ENCODE data around the gene AGPAT4.
"Not testable (repeated sequence)": the region's sequence is repeated elsewhere in the genome, so short reads cannot be mapped to it uniquely, and the experiment has no call there.

The AGPAT4 gene

DNA sequence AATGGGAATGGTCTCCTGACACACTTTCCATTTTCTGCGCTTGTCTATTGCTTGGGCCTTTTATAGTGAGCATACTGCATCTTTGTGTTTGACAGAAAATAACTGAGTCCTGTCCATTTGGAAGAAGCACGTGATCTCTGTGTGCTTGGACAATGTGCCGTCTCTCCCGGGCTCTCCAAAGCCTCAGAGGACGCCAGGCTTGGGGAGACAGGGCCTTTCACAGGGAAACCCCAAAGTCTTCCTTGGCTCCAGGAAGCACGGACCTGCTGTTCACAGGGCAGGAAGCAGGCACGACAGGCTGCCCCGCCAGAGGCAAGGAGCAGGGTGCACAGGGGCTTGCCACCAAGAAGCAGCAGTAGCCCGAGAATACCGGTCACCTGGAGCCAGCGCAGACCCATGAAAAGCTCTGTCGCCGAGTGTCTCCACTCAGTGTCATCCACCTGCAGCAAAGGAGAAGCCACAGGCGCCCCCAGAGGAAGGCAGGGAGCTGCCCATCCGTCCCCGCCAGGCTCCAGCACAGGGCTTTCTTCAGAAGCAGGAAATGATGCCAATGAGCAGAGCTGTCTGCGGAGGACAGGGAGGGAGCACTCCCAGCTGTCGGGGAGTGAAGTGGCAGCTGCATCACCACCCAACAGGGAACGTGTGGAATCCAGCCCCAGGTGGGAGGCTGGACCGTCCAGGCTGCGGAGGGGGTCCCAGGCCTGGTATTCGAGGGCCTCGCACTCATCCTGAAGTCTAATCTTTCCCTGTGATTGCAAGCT is 135.1 kb downstream of the AGPAT4 start:
- DNase-seq, result no peak

DNA sequence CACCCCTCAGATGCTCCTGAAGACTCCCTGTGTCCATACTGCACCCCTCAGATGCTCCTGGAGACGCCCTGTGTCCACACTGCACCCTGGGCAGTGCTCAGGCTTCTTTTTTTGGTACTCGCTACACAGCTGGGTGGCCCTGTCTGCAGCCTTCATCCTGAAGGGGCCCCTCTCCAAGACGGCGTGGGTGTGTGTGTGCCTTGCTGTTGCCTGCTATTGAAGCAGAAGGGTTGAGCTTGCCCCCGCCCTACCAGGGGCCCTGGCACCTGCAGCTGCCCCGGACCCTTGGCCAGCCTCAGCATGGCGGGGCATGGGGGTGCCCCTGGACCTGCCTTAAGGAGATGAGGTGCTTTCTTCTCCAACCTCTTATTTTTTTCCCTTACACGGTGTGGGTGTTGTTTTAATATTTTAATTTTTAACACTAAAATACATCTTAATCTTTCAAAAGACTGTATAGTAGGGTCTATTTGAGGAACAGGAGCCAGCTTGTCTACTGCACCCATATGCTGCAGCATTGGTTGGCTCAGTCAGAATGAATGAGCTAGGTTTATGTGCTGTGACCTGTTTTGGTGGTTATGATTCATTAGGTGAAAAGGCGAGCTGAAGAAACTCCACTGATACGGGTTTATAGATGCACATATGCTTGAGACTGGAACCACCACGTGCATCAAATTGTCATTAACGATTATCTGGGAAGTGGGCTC is 135.9 kb downstream of the AGPAT4 start:
- DNase-seq, result no peak

DNA sequence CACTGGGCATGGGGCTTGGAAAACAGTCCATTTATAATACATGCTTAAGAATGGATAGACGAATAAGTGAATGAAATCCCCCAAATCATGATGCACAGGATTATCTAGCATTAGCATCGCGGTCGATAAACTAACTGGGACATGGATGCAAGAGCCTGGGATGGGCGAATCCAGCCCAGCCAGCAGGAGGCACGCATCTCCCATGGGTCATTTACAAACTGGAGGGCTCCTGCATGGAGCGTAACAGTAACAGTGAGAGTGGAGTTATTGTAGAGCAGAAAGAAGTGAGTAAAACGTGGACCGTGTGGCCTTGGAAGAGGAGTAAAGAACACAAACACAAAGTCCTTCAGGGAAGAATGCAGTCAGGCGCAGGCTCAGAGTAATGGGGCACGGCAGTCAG is 136.5 kb downstream of the AGPAT4 start:
- DNase-seq, result no peak

DNA sequence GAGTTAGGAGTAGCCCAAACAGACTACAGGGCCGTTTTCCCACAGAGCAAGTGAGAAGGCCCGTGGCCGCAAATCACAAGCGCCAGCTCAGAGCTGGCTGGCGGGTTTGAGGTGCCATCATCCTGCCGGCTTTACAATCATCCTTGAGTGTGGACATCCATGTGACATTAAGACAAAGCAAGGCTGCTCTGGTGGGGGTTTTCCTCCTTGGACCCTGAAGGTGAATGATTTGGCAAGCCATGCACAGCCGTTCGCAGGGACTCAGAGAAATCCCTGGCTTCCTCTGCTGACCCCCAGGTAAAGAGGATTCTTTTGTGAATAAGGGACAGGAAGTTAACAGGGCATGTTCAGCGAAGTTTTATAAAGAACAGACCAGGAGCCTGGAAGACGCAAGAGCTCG is 137.2 kb downstream of the AGPAT4 start:
- DNase-seq, result no peak

DNA sequence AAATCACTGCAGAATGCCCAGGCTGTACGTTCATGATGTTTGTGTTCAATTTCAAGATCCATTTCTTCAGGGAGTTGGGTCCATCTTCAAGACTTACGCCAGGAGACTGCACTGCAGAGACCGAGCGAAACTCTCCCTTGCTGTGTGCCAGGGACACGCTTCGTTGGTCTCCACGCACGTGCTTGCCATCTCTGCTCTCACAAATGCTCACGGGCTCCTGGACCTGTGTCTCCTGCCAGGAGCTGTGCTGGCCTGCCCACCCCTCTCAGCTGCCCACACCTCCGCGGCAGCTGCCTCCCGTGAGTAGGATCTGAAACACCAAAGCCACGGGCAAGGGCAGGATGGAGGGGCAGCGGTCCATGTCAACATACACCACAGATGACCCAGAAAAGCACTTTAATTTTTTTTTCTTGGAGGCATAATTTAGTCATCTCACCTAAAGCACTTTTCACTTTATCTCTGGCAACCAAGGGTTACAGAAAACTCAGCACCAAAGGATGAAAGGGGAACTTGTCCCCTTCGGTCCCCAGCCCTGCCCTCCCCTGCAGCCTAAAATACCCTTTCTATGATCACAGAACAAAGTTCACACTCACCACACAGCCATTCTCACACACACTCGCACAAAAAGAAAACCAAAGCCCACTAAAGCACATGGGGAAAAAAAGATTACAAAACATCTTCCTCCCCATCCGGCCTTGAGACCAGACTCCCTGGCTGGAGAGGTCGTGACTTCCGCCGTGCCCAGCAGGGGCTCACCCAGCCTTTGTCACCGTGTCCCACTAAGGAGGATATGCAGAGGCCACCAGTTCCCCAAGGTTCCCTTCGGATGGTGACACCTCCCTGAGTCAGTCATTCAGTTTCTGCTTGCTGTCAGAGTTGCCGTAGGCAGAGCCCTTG is 137.9 kb downstream of the AGPAT4 start:
- no peak for DNase-seq

DNA sequence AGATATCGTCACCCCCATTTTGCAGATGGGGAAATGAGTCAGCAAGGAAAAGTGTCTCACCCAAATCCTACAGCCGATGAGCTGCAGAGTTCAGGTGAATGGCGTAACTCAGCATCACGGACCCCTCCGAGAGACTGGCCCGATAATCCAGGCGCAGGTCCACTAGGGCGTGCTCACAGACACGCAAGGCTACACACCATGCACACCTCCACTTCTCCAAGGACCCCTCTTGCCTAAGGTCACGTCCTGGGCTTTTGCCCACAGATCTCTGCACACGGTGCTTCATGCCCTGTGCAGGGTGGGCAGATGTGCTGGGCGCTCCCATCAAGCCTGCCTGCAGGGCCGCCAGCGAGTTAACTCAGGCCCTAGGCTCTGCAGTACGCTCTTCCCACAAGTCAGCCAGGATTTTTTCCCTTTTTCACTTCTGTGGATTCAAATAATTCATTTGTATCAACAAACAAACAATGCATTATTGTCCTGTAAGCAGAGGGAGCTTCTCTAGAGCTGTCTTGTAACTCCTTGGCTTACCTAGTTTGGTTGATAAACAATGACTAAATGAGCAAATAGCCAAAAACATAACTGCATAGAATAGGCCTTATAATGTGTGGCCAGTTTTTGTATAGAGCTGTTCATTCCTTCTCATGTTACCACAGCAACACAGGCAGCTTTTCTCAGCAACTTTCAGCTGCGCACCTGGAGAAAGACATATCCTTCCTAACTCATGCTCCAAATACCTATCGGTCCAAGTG is 139.1 kb downstream of the AGPAT4 start:
- DNase-seq, result no peak

DNA sequence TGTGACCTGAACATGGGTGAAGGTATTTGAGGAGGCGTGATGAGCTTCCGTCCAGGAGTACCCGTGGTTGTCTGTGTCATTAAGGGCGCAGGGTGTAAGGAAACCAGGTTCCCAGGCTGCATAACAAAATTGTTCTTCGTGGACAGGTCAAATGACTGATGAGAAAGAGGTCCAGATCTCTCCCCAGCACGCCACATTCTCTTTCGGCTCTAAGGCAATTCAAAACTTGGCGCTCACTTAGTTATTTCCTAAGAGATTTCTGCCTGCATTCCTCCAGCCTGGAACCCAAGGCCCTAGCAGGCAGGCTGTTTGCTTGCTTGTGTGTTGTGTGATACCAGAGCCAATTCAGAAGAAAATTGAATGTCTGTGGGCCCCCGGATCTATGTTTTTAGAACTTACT is 139.9 kb downstream of the AGPAT4 start:
- no peak for DNase-seq

DNA sequence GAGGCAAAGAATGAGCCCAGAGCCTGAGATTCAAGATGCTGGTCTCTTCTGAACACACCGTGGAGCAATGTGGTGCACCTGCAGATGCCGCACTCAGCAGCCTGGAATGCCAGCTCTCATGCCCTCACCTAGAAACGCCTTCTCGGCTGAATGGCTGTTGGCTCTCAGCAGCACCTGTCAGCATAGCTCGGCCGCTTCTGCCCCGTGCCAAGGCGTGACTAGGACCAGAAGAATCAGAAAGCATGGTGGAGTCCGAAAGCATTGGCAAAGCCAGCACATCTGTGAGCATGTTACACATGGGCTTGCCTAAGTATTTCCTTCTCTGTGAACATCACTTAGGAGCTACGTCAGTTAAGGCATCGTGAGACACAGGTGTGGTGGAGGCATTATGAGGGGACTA is 141.5 kb downstream of the AGPAT4 start:
- no peak for DNase-seq

DNA sequence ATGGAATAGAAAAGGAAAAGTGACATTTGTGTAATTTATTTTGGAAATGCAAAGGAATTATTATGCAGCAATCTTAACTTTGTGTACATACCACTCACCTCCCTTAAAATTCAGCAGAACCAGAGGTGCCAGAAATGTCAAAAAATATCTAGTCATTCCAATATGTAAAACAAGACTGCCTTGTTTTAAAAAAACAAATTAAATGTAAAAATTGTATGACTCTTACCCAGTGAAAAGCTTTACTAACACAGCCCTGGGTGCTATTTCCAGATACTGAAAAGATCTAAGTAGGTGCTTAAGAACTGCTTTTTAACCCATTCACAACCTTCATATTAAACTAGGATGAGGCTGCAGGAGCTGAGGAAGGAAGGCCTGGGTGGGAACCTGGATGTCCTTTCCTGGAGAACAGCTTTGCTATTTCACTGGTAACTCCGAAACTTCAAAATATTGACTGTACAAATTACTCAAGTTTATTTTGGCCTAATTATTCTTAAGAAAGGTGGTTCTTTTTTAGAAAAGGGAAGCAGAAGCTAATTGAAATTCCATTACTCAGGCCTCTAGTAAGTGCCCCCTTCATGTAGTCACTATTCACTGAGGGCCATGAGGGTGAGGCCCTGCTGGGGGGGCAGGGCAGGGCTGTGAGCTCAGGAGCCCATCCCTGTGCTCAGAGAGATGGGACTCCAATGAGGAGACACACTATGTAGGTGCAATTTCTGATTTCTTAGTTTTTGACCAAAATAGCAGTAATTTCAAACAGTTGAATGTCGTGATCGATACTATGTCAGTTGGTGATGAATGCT is 142.7 kb downstream of the AGPAT4 start:
- DNase-seq, result no peak

DNA sequence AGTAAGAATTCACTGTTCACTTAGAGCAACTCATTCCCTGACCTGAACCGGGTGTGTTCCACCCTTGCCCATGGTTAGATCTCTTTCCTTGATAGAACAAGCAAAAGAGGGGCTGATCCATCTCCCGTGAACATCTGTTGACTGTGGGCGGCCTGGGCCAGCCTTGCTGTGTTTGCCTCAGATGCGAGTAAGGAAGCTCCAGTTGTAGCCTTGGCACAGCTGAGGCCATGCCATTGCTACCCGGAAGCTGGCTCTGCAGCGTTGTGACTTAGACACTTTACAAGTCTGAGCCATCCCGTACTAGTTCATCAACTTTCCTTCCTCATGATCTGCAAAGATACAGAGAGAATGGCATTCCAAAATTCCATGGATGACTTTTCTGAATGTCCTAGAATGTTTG is 143.3 kb downstream of the AGPAT4 start:
- no peak for DNase-seq

DNA sequence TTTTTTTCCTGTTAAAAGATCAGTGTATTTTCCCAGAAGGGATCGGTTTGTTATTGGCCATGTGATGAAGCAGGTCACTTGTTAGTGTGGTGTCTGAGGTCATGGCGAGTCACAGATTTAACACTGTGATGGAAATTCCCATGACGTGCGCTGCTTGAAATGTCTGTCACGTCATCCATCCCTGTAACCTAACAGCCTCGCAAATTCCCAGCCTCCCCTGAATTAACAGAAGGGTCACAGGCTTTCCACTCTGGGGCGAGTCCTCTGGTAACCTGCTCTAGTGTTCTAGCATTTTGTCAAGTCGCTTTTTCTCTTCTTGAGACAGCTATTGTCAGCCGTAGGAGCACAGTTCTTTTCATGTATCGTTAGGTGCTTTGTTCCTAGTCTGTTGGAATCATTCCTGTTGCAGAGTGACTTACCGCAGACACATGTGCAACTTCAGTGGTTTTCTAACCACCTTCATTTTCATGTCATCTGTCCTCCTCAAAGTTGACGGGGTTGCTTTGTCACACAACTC is 145.1 kb downstream of the AGPAT4 start:
- DNase-seq, result no peak

DNA sequence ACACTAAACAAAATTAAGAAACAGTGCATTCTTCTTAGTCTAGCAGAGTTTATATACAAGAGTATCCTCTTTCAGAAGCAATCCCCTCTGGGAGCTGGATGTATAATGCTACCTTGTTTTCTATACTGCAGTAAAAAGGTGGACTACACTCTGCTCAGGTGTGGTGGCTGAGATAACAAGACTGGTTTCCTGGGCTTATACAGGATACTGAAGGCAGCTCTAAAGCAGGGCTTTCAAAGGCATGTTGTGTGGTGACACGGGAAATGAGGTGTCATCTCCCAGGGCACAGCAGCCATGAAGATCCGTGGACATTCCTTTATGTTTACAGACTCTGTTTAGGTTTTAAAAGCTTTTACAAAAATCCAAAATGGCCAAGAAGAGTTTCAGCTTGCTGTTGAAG is 145.6 kb downstream of the AGPAT4 start:
- no peak for DNase-seq

DNA sequence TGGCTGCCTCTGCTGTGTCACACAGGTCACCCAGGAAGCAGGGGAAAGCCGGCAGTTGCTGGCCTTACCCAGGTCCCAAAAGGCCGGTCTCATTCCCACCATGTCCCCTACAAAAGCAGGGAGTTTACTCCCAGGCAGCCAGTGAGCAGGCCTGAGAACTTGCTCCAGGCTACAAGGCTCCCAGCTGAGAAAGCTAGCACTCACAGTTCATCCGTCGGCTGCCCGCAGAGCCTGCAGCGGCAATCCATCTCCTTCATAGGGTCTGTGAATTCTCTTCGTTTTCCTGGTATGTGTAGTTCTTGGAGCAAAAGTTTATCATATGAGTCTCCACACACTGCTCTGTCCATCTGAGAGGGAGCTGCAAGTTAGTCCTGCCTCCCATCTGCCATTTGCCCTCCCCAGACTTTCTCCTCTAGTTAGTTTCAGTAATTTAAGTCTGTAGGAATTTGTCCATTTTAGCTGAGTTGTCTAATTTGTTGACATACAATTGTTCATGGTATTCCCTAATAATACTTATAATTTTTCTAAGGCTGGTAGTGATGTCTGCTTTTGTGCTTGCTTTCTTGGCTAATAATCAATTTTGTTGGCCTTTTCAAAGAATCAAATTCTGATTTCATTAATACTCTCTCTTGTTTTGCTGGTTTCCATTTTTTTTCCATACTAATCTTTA is 146.7 kb downstream of the AGPAT4 start:
- no peak for DNase-seq

DNA sequence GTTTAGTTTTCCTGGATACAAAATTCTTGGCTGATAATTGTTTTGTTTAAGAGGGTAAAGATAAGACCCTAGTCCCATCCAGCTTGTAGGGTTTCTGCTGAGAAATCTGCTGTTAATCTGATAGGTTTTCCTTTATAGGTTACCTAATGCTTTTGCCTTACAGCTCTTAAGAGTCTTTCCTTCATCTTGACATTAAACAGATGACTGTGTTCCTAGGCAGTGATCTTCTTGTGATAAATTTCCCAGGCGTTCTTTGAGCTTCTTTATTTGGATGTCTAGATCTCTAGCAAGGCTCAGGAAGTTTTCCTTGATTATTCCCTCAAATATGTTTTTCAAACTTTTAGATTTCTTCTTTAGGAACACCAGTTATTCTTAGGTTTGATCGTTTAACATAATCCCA is 148.3 kb downstream of the AGPAT4 start:
- DNase-seq, result no peak

DNA sequence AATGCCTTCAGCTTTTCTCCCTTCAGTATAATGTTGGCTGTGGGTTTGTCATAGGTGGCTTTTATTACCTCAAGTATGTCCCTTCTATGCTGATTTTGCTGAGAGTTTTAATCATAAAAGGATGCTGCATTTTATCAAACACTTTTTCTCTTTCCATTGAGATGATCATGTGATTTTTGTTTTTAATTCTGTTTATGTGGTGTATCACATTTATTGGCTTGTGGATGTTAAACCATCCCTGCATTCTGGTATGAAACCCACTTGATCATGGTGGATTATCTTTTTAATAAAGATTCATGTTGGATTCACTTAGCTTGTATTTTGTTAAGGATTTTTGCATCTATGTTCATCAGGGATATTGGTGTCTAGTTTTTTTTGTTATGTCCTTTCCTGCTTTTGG is 150.5 kb downstream of the AGPAT4 start:
- DNase-seq, result not testable (repeated sequence)

DNA sequence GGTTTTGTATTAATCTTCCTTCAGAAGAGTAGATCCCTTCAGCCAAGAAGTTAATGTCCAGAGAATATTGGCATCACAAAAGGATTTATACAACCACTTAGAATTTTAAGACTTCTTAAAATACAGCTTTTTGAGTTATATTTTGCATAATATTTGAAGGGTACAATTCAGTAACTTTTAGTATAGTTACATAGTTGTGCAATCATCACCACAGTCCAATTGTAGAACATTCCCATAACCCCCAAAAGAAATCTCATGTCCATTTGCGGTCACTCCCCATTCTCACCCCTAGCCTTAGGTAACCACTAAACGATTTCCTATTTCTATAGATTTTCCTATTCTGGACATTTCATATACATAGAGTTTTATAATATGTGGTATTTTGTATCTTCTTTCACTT is 155.9 kb downstream of the AGPAT4 start:
- no peak for DNase-seq

DNA sequence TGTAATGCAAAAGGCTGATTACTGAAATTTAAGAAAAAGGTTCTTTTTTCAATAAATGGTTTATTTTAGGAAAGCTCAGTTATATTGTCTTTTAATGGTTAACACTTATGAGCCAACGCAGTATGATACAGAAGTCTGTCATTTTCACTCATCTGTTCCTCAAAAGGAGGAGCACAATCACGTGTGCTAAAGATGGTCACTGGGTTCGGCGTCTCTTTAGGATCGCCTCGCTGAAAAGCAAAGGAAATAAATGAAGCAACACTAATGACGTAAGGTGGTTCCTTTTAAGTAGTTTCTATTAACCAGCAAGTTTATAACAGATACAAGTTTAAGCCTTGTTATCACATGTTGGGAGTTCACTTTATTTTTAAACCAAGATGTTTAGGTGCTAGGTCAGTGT is 156.6 kb downstream of the AGPAT4 start:
- no peak for DNase-seq

DNA sequence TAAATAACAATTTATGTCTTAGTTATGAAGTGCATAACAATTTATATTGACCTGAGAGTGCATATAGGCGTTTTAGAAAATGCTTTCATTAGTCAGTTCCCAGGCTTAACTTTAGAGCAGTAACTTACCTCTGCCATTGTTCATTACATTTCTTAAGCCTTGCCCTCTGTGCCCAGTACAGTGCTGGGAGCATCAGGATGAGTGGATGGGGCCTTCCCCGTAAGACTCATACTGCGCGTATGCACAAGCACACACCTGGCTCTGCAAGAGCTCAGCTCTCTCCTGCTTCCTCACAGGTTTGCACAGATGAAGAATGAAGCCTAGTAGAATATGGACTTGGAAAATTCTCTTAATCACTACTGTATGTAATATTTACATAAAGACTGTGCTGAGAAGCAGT is 157.3 kb downstream of the AGPAT4 start:
- DNase-seq, result no peak

DNA sequence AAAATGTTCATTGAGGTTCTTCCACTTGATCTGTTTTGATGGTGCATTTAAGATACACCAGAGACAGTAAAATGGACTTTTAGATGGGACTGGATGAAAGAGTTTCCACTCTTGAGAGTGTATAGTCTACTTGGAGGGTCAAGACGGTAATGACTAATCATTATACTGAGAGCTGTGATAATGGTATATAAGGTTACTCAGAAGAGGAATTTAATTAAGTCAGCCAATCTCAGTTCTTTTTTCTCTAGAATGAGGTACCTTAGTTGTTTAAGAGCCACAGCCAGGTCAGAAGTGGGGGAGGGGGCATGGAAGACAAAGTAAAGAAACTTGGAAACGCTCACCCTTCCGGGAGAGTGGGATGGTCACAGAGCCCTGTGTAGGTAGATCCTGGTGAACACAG is 158.4 kb downstream of the AGPAT4 start:
- no peak for DNase-seq

DNA sequence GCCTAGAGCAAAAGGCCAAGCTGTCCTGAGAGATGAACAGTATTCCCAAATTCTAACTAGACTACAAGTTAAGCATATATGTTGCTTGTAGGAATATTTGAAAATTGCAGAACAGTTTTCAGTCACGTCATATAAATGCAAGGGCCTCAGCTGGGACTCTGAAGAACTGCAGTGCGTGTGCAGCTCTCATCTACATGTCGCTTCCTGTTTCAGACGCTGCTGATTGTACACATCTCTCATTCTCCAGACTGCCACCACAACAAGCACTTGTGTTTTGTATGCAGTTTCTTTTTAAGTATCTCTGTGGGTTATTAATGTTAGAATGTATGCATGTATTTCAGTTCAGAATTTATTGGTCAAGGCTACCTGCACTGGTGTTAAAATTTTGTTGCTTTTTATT is 162.6 kb downstream of the AGPAT4 start:
- DNase-seq, result no peak
